NCI-H2029 (cell line): ENCODE data around the gene ALDOA.

Experiments
- DNase-seq: peaks from one replicate; lab custom pipeline; 2025; lab: John Stamatoyannopoulos, UW

ALDOA gene

DNA sequence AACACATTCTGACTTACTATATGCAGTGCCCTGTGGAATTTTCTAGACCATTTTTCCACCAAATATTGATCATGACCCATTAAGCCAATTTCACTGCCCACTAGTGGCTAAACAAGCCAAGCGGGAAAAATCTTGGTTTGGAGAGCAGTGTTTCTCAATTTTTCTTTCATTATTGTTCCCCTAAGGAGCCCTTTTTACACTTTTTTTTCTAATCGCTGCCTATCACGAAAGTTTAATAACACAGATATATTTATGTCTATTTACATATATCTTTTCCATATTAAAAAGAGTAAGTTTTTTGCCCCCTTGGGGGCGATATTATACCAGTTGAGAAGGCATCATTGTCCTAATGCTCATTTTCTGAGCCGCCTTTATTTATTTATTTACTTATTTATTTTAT lies 23.7 kb upstream of the ALDOA start:
- no peak for DNase-seq

DNA sequence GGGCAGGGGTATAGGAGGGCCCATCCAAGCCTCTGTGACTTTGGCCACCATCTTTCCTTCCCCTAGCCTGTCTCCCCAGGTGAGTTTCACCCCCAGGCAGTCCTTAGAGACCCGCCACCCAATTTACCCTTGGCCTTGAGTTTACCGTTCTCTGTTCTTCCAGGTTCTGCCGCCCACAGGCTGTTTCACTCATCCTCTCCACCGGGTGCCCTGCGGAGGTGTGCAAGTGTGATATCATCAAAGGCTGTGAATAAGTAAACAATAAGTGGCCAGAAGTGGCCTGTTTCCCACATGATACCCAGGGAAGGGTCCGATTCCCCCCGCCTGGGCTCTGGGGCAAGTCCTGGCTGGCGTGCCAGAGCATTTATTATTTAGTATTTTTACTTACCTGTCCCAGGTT lies 19.4 kb upstream of the ALDOA start:
- DNase-seq = no peak

DNA sequence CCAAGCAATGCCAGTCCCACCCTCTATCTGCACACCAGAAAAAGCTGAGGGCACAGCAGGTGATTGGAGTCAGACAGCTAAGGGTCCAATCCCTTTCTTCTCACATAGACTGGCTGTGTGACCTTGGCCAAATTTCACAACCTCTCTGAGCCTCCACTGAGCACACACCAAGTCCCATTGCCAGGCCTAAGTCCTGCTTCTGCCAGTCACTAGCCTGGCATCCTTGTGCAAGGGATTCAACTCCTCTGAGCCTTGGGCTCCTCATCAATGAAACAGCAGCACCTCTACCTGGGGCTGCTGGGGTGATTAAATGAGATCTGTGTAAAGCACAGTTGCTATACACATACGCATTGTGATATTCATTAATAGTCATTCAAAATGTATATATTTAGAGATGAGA lies 19.0 kb upstream of the ALDOA start:
- no peak for DNase-seq

DNA sequence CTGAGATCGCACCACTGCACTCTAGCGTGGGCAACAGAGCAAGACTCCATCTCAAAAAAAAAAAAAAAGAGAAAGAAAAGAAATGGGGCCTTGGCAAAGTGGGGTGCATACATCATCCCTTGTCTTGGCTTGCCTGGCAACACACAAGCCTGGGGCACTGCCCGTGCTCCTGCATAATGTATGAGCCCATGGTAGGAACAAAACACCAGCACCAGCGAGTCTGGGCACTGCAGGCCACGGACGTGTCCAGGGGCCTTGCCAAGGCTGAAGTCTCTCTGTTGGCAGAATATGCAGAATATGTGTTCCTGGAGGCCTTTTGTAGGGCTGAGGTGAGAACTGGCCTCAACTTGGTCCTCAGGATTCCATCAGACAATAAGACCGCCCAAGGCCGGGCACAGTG lies 15.7 kb upstream of the ALDOA start:
- no peak for DNase-seq

DNA sequence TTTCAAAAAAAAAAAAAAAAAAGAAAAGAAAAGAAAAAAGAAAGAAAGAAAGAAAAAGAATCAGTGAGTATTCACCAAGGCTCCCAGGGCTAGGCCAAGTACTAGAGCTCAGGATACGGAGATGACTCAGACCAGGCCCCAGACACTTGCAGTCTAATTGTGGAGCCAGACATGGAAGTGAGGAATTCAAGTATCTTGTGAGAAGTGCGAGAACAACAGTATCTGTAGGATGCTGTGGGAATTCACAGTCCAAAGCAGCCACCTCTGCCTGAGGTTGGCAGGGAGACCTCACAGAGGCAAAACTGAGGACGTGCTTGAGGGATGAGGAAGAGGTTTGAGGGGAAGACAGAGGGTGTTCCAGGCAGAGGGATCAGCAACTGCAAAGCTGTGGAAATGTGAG lies 14.0 kb upstream of the ALDOA start:
- DNase-seq = no peak

DNA sequence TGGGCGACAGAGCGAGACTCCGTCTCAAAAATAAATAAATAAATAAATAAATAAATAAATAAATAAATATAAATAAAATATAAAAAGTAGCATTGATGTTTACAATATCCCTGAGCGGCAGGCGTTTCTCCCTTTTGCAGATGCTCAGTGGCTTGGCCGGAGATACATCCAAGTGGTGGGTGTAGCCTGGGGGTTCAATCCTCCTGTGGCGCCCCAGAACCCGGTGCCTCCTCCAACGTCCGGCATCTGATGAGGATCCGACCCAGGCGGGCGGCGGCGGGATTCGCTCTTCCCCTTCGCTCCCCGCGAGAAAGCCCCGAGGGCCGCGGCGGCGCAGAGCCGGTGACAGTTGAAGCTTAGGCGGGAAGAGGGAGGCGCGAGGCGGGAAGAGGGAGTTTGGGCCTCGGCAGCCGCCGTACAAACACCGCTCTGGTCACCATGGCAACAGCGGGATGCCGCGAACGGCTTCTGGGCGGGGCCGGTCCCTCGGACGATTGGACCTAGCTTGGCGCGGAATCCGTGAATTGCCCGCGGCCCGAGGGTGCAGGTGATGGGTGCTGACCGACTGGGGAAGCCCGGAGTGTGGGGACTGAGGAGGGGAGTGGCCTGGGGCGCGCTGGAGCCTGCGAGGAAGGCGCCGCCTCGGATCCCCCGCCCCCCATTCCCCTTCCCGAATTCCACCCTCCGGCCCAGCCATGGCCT lies 12.7 kb upstream of the ALDOA start:
- DNase-seq = peak; percentile 92

DNA sequence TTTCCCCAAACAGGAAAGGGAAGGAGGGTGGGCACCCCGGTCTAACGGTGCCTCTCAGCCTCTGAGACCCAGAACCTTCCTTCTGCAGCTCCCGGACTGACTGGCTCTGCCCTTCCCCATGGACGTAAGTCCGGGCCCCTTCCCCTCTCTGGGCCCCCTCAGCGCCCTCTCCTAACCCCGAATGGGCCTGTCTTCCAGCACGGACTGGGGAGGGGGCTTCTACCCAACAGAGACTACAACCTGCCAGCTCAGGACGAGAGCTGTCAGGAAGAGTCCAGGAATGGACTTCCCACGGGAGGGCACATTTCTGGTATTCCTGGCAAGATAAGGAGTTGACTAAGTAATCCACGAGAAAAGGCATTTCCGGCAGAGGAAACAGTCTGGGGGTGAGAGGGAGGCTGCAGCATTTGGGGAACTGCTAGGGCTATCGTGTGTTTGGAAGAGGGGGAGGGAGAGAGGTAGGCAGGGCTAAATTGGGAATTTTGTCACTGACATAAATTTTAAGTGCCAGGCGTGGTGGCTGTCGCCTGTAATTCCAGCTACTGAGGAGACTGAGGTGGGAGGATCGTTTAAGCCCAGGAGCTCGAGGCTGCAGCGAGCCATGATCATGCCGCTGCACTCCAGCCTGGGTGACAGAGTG lies 12.1 kb upstream of the ALDOA start:
- DNase-seq = no peak

DNA sequence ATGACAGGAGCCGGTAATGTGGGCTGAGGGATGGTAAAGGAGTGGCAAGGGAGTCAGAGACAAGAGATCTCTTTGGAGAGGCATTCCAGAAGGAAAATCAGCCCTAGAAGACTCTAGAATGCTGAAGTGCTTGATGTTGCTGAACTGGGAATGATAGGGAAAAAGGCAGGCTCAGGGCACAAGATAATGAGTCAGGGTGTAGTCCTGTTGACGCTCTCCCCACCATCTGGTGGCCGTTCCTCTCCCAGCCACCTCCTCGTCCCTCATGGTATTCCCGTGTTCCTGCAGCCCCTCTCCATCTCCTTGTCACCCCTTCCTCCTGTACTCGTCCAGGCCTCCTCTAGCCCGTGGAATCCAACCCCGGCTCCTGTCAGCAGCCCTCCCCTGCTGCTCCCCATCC lies 11.1 kb upstream of the ALDOA start:
- DNase-seq = no peak

DNA sequence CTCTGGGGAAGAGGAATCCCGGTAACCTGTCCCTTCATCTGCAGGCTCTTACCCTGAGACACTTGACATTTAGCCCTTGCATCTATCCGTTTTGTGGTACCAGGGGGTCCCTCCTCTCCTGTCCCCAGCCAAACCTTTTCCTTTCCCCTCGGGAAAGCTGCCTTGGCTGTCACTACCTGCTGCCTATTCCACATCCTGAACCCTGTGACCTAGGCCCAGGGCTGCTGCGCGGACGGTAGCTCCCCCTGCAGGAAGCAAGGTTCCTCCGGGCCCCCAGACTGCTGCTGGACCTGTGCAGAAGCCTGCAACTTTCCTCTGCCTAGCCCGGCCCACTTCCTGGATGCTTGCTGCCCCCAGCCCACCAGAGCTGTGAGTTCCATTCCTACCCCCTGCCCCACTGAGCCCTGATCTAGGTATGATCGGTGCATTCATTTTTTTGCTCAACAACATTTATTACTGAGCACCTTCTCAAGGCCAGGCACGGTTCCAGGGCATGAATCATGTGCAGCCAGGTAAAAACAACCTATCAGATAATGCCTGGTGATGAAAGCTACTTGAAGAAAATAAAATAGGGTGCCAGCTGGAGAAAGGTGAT lies 10.5 kb upstream of the ALDOA start:
- DNase-seq = no peak

DNA sequence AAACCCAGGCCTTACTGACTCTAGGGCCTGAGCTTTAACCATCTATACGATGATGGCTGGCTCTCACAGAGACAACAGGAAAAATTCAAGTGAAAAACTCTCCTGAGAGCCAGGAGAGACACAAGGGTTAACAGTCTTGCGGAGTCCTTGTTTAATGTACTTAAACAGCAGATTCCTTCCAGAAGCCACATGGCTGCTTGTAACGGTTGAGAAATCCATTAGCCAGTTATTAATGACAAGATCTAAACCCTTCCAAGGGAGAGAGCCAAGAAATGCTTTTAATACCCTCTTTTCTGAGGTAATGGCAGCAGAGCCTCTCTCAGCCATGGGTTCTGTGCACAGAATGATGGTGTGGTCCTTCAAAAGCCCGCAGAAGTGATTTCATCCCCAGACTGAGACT lies 5.2 kb upstream of the ALDOA start:
- no peak for DNase-seq

DNA sequence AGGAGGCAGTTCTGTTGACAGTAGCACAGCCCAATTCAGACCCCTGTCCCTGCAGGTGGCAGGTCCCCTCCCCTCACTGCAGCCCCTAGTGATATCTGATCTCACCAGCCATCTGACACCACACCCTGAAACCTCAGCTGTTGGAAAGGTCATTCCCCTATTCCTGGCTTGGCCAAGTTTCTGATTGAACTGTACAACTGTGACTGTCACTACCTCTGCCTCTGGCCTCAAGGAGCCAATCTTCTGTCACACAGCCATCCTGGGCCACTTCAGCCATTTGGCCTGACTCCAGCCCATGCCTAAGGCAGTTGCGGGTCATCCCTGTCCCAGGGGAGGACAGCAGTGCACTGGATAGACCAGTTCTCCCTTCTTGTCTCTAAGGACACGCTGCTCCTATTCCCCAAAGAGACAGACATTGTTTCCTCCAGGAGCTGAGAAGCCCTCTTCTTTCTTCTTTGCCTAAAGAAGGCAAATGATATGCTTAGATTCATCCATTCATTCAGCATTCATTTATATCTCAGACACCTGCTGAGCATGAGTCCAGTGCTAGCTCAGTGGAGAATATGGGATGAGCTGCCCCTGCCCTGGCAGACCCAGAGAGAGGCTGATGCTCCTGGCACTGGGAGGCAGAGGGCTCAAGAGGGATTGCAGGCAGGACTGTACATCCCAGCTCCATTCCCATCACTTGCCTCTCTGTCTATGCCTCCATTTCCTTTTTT lies 4.6 kb upstream of the ALDOA start:
- no peak for DNase-seq

DNA sequence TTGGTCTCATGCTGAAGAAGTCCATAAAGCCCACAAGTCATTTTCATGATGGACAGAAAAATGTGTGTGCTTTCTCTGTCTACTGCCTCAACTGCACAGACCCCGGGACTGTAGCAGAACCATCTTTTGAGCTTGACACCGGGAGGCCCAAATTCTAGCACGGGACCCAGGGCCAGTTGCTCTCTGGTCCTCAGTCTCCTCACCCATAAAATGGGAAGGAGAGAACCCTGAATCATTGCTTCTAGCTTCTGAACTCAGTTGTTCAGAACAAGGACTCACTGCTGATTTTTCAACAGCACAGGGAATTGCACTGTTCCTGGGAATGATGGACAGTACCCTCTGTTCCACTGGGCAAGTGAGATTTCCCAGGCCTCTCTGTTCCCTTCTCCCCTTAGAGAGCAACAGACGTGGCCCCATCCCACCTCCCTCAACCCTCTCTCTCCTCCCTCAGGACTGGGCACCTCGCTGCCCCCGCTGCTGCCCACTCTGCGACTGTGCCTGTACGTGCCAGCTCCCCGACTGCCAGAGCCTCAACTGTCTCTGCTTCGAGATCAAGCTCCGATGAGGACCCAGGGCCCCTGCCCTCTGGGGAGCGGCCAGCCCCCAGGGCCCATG lies 2.2 kb upstream of the ALDOA start:
- no peak for DNase-seq

DNA sequence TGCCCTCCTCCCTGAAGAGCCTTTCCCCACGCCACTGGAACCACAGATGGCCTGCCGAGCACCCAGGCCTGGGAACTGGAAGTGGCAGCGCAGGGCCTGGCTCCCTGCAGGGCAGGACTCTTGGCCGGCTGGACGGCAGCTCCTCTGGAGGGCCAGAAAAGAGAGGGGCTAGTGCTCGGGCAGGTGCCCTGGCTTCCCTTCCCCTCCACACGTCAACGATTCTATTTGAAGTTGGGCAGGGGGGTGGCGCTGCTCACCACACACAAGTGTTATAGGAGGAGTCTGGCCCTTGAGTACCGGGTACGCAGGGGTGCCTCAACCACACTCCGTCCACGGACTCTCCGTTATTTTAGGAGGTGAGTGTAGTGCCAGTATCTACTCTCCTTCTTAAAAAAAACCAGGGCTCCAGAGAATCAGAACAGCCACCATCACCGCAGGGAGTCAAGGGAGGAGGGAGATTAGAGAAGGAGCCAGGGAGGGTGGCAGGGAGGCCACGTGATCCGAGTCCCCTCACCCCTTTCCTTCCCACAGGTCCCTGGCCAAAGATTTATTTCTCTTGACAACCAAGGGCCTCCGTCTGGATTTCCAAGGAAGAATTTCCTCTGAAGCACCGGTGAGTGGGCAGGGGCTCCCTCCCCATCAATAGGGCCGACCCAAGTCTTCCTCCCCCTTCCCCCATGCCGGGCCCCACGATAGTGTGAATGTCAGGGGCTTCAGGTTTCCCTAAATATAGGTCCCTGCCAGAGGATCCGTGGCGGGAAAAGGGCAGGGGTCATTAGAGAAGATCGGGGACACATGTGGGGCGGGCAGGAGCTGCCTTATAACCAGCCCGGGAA lies 1.4 kb upstream of the ALDOA start:
- DNase-seq = peak; percentile 61

DNA sequence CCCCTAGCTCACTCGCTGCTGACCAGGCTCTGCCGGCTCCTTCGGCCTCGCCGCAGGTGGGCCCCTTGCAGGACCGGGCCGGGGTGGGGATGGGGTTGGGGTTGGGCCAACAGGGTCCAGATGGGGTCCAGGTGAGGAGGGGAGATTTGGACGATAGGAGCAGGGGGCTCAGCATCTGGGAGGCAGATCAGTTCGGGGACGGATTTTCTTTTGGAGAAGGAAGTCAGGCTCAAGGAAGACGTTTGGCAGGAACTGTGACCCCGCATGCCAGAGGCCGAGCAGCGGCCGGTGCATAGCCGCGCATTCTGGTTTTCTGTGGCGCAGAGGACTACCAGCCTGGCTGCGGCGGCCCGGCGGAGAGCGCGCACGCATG lies 845 bp upstream of the ALDOA start:
- no peak for DNase-seq

DNA sequence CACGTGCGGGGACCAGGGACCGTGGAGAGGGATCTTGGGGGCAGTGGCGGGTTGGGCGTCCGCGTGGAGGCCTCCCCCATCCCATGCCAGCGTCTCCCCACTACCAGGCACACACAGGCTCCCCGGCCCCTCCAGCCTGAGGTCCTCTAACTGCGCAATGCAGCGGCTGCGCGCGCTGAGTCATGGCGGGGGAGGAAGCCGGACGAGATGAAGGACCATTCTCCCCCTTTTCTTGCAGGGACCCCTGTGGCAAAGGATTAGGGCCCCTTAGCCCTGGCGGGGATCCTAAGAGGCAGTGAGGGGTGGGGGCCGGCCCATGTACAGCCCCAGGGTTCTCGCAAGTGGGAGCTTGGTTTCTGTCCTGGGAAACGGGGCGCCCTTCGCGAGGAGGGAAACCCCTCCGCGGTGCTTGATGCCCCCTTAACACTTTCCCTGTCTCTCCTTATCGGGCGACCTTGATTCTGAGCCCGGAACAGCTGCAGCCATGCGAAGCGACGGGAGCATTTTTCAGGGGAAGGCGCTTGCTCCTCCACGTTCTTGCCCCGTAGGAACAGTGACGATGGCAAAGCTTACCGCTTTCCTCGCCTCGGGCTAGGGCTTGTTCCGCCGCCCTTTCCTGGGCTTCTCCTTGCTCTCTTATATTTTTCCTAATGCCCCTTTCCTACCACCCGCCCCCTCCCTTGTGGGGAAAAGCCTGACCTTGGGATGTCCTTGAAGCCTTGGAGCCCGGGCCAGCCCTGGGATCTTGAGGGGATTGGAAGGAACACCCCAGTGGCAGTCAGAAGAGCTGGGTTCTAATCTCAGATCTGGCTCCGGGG lies 592 bp downstream of the ALDOA start:
- no peak for DNase-seq

DNA sequence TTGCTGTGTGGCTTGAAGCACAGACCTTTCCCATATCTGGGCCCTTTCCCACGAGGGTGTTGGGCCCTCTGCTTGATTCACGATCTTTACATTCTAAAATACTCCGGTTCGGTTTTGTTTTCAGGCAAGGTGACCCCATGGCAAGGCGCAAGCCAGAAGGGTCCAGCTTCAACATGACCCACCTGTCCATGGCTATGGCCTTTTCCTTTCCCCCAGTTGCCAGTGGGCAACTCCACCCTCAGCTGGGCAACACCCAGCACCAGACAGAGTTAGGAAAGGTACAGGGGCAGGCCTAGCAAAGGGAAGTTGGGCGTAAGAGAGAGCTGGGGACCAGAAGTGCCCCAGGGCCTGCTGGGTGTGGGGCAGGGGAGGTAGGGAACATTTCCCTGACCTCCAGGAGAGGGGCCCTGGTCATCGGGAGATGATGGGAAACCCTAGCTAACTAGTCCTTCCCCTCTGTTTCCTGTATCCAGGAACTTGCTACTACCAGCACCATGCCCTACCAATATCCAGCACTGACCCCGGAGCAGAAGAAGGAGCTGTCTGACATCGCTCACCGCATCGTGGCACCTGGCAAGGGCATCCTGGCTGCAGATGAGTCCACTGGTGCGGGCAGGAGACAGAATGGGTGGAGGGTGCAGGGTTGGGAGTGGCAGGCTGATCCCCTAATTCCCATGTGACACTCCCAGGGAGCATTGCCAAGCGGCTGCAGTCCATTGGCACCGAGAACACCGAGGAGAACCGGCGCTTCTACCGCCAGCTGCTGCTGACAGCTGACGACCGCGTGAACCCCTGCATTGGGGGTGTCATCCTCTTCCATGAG lies 1.4 kb downstream of the ALDOA start:
- no peak for DNase-seq

DNA sequence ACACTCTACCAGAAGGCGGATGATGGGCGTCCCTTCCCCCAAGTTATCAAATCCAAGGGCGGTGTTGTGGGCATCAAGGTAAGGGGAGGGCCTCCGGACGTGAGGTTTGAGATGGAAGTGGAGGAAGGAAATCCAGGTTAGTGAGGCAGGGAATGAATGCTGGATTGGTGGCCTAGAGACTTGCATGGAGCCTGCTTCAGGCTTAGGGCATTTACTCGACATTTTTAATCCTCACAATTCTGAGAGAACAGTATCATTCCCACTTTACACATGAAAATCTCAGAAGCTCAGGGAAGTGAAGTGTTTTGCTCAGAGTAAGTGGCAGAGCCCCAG lies 2.0 kb downstream of the ALDOA start:
- DNase-seq = no peak

DNA sequence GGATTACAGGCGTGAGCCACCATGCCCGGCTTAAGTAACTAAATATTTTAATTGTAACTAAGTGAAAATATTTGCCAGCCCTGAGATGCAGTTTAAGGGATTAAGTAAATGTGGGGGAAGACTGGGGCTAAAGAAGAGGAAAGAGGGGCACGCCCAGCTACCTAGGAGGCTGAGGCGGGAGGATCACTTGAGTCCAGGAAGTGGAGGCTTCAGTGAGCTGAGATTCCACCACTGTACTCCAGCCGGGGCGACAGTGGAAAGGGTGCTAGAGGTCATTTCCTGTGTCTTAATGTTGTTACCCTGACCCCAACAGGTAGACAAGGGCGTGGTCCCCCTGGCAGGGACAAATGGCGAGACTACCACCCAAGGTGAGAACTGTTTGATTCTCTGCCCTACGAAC lies 2.8 kb downstream of the ALDOA start:
- DNase-seq = no peak

DNA sequence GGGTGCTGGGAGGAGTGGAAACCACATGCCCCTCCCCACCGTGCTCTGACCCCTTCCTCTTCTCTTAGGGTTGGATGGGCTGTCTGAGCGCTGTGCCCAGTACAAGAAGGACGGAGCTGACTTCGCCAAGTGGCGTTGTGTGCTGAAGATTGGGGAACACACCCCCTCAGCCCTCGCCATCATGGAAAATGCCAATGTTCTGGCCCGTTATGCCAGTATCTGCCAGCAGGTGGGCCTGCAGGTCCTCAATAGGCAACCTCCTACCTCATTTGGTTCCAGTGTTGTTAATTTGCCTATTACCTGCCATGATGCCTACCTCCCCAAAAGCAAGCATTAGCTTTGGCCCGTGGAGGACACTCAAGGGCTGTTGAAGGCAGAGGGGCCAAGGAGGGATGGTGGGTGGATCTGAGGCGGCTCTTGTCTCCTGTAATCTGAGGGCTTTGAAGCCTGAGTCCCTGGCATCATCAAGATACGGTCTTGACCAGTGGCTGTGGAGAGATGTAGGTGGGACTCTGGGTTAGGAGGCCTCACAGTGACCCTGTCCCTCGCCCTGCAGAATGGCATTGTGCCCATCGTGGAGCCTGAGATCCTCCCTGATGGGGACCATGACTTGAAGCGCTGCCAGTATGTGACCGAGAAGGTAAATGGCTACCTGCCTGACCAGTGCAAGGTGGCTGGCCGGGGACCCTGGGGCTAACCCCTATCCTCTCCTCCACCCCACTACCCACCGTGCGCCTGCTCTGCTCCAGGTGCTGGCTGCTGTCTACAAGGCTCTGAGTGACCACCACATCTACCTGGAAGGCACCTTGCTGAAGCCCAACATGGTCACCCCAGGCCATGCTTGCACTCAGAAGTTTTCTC lies 3.4 kb downstream of the ALDOA start:
- DNase-seq = no peak
